Right renal cortex interstitium (tissue), 3 donors: Measurements from ENCODE around the gene HDDC3. TPM values are rescaled to one million over a fixed set of nuclear protein-coding genes. Genes with fewer than 3 reads are reported as not detected.

Source experiments
- DNase-seq, 3 donors: peaks; one replicate each; pipeline ENCODE4 v3.0.0-alpha.2; 2013; ENCODE audit warnings: low read depth in 3 of 3, low spot score in 2 of 3
- polyA plus RNA-seq, 3 donors: library from polyadenylated mRNA; unstranded; fragments of 120-200 nt; gene quantifications; one replicate each; pipeline ENCODE4 v1.2.1, GENCODE V29; 2013; ENCODE audit not compliant: insufficient read length in 3 of 3

HDDC3 gene, protein sequence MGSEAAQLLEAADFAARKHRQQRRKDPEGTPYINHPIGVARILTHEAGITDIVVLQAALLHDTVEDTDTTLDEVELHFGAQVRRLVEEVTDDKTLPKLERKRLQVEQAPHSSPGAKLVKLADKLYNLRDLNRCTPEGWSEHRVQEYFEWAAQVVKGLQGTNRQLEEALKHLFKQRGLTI
- 10 to 100 TPM; 12.5 to 16.1 (median 15.9) TPM for polyA plus RNA-seq

DNA sequence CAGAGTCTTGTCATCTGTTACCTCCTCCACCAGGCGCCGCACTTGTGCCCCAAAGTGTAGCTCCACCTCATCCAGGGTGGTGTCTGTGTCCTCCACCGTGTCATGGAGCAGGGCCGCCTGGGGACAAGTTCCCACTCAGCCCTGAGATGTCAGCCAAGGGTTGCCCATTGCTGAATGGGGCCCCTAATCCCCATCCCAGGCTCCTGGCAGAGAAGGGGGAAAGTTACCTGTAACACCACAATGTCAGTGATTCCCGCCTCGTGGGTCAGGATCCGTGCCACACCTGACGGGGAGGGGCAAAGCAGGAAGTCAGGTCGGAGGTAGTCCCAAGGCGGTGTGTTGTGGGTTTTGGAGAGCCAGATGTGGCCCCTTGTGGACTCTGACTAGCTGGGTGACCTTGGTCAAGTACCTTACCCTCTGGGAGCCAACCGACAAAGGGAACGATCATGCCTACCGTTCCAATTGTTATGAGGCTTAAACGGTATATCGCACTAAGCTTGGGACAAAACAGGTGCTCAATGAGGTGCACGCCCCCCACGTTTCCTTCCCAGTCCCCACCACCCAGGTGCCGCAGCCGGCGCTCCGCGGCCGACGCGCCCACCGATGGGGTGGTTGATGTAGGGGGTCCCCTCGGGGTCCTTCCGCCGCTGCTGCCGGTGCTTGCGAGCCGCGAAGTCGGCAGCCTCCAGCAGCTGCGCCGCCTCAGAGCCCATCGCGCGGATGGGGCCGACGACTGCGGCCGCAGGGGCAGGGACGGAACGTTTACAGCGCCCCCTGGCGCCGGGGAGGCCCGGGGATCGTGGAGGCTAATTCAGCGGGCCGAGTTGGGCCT lies at the start of gene HDDC3:
Gene HDDC3 (minus strand): TSS at position 722 of the 832 bp plus-strand sequence. CDS start 9 bp downstream, at position 713.
- DNase-seq = peak; percentile 29 to 78 (median 60)

DNA sequence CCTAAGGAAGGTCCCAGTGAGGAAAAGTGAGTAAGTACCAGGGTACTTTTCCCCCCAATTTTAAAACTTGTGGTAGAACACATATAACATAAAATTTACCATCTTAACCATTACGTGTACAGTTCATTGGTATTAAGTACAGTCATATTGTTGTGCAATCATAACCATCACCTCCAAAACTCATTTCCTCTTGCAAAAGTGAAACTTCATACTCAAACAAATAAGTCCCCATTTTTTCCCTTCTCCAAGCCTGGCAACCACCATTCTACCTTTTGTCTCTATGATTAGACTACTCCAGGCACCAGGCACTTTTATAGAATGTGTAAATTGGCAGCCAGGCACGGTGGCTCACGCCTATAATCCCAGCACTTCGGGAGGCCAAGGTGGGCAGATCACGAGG lies 49.8 kb upstream of the HDDC3 start:
- DNase-seq = no peak

DNA sequence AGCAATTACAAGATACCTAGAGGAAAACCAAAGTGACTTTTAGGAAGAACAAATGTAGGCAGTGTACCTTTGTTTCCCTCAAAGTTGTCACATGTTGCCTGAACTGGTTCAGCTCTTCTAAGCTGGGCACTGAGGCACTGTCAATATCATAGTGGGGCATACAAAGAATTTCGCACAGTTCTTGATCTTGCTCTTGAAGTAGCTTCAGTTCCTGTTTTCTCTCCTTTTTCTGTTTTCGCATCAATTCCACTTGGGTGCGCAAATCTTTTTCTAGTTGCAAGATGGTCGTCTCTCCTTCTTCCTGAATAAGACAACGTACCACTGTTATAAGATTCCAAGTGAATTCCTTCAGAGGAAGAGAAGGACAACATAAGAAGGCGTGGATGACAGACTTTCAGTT lies 49.3 kb upstream of the HDDC3 start:
- no peak for DNase-seq

DNA sequence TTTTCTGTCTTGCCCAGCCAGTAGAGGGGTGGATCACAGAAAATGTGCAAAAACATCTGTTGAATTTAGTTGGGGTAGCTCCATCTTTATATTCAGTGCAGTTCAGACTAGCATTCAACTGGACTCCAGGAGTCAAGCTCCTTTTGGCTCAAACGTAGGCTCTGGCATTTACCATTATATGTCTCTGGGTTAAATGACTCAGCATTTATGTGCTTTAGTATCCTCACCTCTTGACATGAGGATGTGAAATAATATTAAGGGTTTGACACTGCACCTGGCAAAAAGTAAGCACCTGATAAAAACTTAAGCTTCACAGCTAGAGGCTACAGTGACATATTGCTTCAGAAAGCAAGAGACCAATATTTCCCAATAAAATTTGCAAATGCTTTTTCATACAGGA lies 47.2 kb upstream of the HDDC3 start:
- DNase-seq = no peak

DNA sequence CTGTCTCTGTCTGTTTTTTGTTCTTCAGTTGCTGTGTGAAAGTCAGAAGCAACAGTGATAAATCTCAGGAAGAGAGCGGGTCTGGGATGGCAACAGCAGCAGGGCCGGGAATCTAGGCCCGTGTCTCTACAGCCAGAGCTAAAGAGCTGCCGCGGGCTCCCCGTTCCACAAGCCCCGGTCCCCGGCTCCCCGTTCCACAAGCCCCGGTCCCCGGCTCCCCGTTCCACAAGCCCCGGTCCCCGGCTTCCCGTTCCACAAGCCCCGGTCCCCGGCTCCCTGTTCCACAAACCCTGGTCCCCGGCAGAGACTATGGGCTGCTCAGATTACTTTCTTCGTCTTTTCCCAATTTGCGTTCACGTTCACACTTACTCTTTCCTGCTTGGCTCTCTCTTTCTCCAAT lies 41.9 kb upstream of the HDDC3 start:
- no peak for DNase-seq

DNA sequence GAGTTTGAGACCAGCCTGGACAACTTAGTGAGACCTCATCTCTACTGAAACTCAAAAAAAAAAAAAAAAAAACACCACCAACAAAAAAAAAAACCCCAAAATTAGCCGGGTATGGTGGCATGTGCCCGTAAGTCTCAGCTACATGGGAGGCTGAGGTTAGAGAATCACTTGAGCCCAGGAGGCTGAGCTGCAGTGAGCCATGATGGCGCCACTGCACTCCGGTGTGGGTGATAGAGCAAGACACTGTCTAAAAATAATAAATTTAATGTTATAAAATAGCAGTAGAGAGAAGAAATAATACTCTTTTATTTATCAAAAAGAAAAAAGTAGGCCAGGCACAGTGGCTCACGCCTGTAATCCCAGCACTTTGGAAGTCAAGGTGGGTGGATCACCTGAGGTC lies 39.8 kb upstream of the HDDC3 start:
- no peak for DNase-seq

DNA sequence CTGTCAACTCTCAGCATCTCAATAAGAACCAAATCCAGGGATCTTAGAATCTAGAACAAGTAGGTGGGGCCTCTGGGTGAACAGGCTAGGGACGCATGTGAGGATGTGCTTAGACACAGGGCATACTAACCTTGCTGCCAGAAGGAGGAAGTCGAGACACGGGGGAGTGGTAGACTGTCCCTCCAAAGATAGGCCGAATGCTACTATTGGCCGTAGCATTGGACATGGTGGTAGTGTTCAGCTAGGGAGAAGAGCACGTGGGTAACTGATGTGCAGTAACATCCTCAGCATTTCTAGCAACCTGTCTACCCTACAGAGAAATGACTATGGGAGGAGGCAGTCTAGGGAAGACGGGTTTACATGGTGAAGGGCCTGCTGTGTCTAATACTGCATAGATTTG lies 37.9 kb upstream of the HDDC3 start:
- no peak for DNase-seq

DNA sequence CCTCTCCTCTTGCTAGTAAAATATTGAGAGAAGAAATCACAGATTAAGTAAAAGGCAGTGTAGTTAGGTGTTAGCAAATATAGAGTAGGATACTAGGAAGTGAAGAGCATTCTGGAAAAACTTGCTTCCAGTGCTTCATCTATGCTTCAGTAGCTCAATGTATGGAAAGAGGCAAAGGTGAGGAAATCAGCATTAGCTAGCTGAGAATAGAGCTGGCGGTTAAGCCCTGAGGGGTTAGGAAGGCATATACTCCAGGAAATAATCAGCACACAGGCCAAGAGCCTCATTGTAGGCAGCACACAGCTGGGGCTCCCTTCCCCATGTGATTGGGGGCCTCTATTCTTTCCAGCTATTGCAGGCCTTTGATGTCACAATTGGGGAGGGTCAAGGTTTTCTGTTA lies 36.1 kb upstream of the HDDC3 start:
- DNase-seq = no peak

DNA sequence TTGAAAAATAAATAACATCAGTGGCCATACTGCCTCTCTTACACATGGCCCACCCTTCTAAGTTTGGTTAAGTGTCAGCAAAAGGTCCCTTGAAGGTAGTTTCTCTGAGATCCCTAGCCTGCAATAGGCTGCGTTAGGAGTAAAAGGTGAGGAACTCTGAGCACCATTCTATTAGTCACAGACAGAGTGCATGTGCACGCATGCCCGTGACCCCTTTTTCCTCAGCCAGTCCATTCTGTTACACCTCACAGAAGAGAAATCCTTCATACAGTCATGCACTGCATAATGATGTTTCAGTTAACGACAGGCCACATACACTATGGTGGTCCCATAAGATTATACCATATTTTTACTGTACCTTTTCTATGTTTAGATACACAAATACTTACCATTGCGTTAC lies 34.9 kb upstream of the HDDC3 start:
- no peak for DNase-seq

DNA sequence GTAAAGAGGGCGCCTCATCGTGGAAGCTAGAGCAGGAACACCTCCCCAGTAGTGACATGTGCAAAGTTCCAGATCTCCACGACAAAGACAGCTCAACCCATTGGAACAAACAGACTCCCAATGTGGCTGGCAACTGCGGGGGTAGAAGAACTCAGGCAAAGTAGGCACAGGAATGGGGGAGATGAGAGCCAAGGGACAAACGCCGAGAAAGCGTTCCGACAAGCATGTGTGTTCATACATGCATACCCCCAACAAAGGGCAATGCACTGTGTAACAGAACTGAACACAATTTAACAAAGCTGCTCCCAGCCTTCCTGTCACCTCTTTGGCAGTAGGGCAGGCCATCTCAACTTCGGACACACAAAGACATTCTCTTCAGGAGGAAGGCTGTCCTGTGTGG lies 33.9 kb upstream of the HDDC3 start:
- no peak for DNase-seq

DNA sequence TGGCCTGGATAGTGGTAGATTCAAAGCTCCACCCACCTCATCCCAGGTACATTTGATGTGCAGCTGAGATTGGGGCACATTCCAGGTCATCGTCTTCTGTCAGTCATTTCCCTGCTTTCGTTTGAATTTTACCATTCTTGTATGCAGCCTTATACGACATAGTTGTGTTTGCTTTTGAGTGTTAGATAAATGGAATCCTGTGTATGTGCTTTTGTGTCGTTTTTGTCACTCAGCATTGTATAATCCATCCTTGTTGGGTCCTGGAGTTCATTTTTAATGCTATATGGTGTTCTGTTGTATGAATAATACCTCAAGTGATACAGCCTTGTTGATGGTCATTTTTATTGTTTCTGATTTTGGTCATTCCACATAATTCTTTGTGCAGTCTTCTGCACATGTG lies 29.7 kb upstream of the HDDC3 start:
- DNase-seq = no peak

DNA sequence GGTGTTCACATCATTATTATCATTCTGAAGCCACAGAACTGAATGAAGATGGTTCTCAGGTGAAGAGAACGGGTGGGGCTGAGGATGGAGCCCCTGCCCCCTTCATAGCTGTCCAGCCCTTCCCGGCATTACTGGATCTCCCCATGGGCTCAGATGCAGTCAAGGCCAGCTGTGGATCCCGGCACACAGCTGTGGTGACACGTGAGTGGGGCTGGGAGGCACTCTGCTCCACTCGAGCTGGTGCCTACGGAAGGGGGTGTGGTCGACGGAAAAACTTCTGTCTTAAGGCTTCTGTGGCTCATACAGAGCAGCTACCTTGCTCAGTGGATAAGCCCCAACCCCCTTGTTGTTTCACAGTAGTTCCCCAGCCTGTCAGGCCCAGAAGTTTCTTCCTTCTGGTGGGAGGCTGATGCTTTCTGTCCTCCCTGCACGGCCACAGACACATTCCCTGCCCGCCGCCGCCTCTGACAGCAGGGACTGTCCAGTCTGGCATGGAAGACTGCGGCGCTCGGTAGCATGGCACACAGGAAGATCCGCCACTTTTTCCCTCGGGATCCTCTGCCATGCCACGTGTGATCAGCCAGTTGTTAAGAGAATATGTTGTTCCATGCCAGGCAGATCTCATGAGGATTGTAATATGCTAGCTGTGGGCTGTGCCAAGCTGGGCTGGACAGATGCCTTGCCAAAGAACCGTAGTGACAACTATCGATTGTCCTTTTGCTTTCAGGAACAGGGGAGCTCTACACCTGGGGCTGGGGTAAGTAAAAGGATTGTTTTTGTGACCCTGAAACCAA lies 28.1 kb upstream of the HDDC3 start:
- DNase-seq = no peak

DNA sequence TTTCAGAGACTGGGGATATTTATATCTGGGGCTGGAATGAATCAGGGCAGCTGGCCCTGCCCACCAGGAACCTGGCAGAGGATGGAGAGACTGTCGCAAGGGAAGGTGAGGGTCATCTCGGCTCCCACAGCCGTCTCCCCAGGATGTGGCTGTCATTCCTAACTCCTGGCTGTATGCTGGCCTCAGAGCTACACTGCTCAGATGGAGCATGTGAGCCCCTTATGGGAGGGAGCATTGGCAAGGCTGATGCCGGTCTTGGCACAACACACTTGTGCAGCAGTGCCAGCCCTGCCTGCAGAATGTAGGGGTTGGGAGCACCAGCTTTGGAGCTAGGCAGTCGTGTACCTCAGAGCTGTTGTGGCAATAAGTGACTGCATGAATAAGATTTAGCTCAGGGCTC lies 27.5 kb upstream of the HDDC3 start:
- no peak for DNase-seq

DNA sequence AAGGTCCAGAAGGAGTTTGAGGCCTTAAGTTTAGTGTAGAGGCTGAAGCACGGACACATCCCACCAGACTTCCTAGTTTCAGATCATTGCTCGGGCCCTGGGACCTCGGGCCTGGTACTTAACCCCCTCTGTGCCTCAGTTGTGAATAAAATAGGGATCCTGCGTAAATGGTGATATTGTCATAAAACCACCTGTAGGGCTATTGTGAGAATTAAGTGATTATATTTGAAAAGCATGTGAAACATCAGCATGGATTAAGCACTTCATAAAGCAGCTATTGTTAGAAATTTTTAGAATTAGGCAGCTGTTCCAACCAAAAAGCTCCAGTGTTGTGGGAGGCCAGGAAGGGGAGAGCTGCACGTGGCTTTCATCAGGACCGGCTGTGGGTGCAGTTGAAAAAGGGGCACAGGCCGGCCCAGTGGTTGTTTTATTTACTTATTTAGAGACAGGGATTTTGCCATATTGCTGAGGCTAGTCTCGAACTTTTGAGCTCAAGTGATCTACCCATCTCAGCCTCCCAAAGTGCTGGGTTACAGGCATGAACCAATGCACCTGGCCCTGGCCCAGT lies 26.8 kb upstream of the HDDC3 start:
- DNase-seq = no peak

DNA sequence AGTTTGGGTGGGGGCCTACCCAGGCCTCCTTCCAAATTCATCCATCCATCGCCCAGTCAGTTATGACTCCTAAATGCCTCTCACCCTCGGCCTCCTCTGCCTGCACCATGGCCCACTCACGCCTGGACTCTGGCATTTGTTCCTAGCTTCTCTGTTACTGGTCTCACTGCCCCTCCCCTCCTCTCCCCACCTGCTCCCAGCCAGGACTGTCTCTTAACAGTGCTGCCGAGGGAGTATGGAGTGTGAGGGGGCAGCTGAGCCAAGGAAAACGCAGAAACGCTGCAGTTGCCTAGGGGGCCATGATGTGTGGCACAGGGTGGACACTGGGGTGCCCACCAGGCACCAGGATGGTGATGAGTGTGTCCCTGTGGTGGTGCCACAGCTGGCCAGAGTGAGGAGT lies 25.4 kb upstream of the HDDC3 start:
- no peak for DNase-seq

DNA sequence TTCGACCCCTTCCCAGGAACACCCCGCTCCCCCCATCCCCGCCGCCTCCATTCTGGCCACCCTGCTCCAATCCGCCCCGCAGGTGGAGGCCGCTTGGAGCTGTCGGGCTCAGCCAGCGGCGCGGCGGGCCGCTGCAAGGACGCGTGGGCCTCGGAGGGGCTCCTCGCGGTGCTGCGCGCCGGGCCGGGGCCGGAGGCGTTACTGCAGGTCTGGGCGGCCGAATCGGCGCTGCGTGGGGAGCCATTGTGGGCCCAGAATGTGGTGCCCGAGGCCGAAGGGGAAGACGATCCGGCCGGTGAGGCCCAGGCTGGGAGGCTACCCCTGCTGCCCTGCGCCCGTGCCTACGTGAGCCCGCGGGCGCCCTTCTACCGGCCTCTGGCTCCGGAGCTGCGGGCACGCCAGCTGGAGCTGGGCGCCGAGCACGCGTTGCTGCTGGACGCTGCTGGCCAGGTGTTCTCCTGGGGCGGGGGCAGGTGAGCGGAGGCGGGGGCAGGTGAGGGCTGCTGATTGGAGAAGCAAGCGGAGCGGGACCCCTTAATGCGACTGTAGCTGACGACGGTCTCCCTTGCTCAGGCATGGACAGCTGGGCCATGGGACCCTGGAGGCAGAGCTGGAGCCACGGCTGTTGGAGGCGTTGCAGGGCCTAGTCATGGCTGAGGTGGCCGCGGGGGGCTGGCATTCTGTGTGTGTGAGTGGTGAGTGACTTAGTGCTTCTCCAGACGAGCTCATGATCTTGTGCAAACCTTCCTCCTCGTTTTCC lies 24.9 kb upstream of the HDDC3 start:
- peak in 1 of 3 donors; percentile 19 for DNase-seq

DNA sequence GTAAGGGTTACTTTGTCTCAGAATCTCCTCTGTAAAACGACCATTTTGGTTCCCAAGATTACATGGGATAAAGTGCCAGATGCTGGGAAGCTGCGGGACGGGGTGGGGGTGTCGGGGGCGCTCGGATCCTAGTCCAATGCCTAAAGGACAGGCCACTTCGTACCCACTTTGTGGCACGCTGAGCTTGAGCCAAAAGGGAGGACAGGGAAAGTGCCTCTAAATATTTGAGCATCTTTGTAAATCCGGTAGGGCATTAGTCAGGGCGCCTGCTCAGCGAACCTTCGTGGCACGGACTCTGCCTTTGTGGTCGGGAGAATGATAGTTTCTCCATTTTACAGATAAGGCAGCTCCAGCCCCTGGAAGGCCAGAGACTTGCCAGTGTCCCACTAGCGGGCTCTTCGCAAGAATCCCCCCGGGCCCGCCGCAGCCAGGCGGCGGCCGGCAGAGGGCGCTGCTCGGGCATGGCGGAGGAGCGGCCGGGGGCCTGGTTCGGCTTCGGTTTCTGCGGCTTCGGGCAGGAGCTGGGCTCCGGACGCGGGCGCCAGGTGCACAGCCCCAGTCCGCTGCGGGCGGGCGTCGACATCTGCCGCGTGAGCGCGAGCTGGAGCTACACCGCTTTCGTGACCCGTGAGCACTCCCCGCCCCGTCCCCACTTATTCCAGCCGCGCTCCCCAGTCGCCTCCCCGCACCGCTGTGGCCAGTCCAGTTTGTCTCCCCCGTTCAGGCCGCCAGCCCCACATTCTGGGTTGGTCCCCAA lies 24.1 kb upstream of the HDDC3 start:
- peak; percentile 52 to 70 (median 60) for DNase-seq

DNA sequence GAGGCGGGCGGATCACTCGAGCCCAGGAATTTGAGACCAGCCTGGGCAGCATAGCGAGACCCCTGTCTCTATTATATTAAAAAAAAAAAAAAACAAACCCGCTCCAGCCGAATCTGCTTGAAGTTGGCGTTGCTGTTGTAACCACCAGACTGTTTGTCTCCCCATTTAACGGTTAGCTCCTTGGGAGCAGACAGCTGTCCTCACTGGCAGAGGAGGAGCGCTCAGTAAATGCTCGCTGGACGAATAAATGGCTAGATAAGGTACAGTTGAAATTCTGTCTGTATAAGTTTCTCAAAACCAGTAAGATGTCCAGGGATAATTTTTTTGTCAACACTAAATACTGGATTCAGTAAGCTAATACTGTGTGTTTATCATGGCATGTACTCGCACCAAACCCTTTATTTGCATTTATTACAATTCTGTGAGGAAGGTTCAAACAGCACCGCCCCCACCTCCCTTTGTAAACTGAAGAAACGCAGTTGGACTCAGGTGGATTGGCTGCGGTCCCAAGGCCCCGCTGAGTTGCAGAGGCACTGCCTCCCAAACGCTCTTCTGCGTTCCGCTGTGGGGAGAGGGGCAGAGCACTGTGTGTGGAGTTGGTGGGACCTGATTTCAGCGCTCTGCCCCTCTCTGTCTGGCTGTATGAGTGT lies 23.4 kb upstream of the HDDC3 start:
- DNase-seq = no peak
